Superior temporal gyrus (tissue), 1 donor: ENCODE results near the gene CDC42SE2.
A peak's percentile ranks its signal among the peaks of the same experiment; 100 is the strongest.
"Not testable (repeated sequence)": the region's sequence is repeated elsewhere in the genome, so short reads cannot be mapped to it uniquely, and the experiment has no call there.

Experiments used
- DNase-seq: peaks from one replicate; pipeline ENCODE4 v3.0.0-alpha.2; 2016; ENCODE audit errors: extremely low spot score

Gene CDC42SE2

DNA sequence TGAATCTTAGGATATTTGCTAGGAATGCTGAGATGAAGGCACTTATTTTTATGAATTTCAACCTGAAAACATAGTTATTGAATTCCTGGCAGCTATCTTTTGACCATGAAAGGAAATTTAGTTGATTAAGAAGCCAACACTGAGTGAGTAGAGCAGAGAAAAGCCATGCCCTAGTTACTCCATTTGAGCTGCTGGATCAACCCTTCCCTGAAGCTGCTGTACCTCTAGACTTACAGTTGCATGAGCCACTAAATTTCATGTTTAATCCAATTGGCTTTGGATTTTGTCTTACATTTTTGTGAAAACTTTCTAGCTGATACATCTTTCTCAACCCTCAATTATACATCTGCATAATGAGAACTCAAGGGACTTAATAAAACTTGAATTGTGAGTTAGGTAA lies 54.6 kb downstream of the CDC42SE2 start:
- no peak for DNase-seq

- DNase-seq: no peak
Observed at GRCh38 chr5:131321066-131321465, 57.2 kb downstream of the CDC42SE2 start.

GRCh38 chr5:131322926-131323325 lies 59.1 kb downstream of the CDC42SE2 start:
- no peak for DNase-seq

DNA sequence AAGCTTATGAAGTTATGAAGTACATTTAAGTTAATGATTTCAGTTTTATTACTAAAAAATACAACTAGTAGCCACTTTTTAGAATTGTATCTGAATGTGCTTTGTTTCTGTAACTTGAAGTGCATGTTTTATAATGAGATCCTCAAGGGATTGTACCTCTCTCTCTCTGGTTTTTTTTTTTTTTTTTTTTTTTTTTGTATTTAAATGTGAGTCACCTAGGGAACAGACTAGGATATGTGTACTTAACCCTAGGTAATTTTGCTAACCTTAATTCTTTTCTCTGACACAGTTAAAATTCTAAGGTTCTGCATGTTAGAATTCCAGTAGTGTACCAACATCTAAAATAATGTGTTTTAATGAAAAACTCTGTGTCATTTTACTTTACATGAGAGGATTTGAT lies 59.5 kb downstream of the CDC42SE2 start:
- no peak for DNase-seq

DNA sequence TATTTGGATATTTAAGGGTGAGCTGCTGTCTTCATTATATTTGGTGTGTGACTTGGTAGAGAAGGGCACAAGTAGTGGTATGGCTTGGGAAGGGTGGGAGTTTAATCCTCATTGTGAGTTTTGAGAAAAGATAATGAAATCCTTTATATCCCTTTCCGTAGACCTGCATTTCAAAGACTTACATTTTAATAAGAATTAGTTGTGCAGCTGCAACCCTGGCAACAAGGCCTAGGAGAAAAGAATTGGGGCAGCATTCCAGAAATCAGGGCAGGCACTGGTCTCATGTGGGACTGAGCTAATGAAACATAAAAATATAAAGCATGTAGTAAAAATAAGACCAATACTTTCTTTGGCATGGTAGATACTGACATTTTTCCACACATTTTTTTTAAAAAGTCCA lies 60.5 kb downstream of the CDC42SE2 start:
- peak; percentile 89 for DNase-seq

DNA sequence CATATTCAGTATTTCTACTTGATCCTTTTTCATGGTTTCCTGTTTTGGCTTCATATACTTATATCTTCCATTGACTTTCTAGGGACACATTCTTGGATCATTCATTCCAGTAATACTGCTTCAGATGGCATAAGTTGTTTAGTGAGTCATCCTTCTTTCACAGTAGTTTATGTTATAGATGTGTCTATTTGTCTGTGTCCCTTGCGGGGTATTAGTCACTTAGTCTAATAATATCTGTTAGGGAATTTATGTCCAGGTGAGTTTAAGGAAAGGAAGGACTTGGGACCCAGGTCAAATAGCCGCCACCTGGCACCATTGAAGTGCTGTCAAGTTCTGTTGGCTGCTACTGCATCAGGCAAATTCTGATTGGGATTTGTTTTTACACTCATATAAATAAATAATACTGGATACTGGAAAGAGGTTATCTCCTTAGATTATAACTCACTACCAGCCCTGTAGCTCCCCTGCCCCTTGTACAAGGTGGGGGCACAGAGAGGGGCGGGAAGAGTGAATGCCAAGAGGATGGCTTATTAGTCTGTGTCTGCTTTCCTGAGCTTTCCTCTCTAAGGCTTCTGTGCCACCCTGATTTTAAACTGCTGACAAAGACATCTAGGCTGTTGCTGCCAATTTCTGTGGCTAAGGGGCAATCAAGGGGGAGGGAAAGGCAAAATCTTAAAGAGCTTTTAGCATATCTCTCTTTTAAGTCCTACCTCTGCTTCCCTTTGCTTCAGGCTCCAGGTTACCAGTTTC lies 64.9 kb downstream of the CDC42SE2 start:
- no peak for DNase-seq

GRCh38 chr5:131329286-131329560 lies 65.4 kb downstream of the CDC42SE2 start:
- DNase-seq: no peak

DNA sequence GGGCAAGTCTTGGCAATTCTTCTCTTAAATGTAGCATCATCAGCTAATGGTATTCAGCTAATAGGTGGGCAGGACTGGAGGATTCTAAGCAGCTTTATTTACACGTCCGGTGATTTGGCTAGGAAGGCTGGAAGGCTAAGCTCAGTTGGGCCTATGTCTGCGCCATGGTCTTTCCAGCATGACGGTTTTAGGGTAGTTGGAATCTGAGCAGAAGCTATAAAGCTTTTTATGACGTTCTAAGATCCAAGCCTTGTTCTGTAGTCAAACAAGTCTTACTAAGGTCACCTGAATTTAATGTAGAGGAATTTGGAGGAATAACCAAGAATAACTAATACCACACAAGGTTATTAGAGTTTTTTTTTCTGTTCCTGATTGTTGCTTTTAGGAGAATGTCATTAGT lies 66.2 kb downstream of the CDC42SE2 start:
- DNase-seq: no peak

DNA sequence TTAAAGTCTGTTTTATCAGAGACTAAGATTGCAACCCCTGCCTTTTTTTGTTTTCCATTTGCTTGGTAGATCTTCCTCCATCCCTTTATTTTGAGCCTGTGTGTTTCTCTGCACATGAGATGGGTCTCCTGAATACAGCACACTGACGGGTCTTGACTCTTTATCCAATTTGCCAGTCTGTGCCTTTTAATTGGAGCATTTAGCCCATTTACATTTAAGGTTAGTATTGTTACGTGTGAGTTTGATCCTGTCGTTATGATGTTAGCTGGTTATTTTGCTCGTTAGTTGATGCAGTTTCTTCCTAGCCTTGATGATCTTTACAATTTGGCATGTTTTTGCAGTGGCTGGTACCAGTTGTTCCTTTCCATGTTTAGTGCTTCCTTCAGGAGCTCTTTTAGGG lies 71.9 kb downstream of the CDC42SE2 start:
- not testable (repeated sequence) for DNase-seq

DNA sequence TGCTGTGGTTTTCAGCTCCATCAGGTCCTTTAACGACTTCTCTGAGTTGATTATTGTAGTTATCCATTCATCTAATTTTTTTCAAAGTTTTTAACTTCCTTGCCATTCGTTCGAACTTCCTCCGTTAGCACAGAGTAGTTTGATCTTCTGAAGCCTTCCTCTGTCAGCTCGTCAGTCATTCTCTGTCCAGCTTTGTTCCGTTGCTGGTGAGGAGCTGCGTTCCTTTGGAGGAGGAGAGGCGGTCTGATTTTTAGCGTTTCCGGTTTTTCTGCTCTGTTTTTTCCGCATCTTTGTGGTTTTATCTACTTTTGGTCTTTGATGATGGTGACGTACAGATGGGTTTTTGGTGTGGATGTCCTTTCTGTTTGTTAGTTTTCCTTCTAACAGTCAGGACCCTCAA lies 72.9 kb downstream of the CDC42SE2 start:
- not testable (repeated sequence) for DNase-seq

- not testable (repeated sequence) for DNase-seq
Observed at GRCh38 chr5:131337240-131338050, 73.6 kb downstream of the CDC42SE2 start.

DNA sequence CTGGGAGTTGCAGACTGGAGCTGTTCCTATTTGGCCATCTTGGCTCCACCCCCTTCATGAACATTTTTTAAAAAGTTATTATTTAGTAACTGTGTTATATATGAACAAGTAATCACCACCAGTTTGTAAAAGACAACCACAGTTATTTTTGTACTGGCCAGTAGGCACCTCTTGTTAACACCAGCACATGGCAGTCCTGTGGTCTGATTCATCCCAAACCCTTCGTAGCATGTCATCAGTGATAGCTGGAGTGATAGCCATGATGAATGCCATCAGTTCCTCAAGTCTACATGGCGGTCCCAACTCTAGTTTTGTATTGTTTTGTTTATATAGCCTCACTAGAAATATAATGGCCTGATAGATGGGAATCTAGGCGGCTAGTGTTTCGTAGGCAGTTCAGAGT lies 74.2 kb downstream of the CDC42SE2 start:
- no peak for DNase-seq

DNA sequence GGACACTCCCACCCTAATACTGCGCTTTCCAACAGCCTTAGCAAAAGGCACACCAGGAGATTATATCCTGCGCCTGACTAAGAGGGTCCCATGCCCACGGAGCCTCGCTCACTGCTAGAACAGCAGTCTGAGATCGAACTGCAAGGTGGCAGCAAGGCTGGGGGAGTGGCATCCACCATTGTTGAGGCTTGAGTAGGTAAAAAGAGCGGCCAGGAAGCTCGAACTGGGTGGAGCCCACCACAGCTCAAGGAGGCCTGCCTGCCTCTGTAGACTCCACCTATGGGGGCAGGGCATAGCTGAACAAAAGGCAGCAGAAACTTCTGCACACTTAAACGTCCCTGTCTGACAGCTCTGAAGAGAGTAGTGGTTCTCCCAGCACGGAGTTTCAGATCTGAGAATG lies 80.4 kb downstream of the CDC42SE2 start:
- DNase-seq: not testable (repeated sequence)

GRCh38 chr5:131346204-131346603 lies 82.4 kb downstream of the CDC42SE2 start:
- not testable (repeated sequence) for DNase-seq

DNA sequence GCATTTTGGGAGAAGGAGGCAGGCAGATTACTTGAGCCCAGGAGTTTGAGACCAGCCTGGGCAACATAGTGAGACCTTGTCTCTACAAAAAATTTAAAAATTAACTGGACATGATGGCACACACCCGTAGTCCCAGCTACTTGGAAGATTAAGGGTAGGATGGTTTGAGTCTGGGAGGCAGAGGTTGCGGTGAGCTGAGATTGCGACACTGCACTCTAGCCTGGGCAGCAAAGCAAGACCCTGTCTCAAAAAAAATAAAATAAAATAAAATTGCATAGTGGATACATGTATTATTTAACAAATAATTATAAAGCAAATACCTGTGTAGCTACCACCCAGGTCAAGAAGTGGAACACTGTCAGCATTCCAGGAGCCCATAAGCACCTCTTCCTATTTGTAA lies 90.1 kb downstream of the CDC42SE2 start:
- no peak for DNase-seq

DNA sequence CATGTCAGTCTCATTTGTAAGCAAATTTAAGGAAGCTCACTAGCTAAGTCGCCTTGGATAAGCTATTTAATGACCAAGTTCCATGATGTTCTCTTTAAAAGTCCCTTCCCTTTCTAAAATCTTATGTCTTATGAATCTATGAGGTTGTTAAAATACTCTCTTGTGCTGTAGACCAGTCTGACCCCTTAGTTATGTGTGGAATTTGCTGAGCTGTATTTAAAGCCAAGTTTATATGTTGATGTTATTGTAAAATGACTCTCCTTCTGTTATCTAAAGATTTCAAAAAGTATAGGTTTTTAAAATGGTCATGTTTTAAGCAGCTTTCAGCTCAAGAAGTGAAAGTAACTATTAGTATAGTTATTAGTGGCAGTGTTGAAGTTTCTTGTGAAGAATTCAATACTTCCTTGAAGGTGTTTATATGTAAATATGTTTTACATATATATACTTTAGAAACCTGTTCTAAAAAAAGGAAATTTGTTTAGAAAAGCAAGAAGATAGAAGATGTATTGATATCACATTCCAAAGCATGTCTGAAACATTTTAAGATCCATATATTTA lies 92.2 kb downstream of the CDC42SE2 start:
- no peak for DNase-seq

DNA sequence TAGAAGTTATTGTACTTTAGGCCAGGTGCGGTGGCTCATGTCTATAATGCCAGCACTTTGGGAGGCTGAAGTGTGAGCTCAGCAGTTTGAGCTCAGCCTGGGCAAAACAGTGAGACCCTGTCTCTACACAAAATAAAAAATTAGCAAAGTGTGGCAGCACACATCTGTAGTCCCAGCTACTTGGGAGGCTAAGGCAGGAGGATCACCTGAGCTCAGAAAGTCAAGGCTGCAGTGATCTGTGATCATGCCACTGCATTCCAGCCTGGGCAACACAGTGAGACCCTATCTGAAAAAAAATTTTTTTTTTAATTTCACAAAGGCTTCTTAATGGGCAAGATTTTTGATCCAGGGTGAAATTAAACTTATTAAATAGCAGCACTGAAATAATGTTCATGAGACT lies 92.8 kb downstream of the CDC42SE2 start:
- DNase-seq: no peak

GRCh38 chr5:131357739-131358561 lies 94.1 kb downstream of the CDC42SE2 start:
- DNase-seq: peak; percentile 51

- DNase-seq: no peak
Observed at GRCh38 chr5:131361677-131362315, 97.9 kb downstream of the CDC42SE2 start.

GRCh38 chr5:131363811-131364506 lies 100.1 kb downstream of the CDC42SE2 start:
- DNase-seq: no peak

GRCh38 chr5:131364507-131365050 lies 100.7 kb downstream of the CDC42SE2 start:
- DNase-seq: no peak
